SJCRH30 (cell line): ENCODE data around the gene SMARCA5. TPM values are rescaled to one million over a fixed set of nuclear protein-coding genes. Genes with fewer than 3 reads are reported as not detected.

ENCODE experiments used
- DNase-seq, 2 experiments: peaks; one replicate each; pipeline ENCODE4 v3.0.0-alpha.2; 2015 to 2020
- H3K27ac ChIP-seq: fragments of 250-450 bp; sonication (Bioruptor Pico); 2 replicates; pipeline ENCODE4 v1.5.1; 2020; ENCODE audit warnings: mild to moderate bottlenecking, moderate library complexity
- H3K27me3 ChIP-seq: fragments of 250-450 bp; sonication (Bioruptor Pico); 2 replicates; pipeline ENCODE4 v1.5.1; 2020; ENCODE audit warnings: mild to moderate bottlenecking, moderate library complexity
- H3K36me3 ChIP-seq: fragments of 250-450 bp; sonication (Bioruptor Pico); 2 replicates; pipeline ENCODE4 v1.5.1; 2020; ENCODE audit warnings: mild to moderate bottlenecking, moderate library complexity
- H3K4me1 ChIP-seq: fragments of 250-450 bp; sonication (Bioruptor Pico); 2 replicates; pipeline ENCODE4 v1.5.1; 2020; ENCODE audit warnings: mild to moderate bottlenecking, moderate library complexity
- H3K4me3 ChIP-seq: fragments of 250-450 bp; sonication (Bioruptor Pico); 2 replicates; pipeline ENCODE4 v1.5.1; 2020; ENCODE audit warnings: mild to moderate bottlenecking, moderate library complexity
- H3K9me3 ChIP-seq: fragments of 250-450 bp; sonication (Bioruptor Pico); replicated peaks from 2 replicates; pipeline ENCODE4 v1.5.1; 2020; ENCODE audit warnings: mild to moderate bottlenecking, moderate library complexity
- total RNA-seq: library from RNA; depleted of rRNA; stranded (reverse); fragments of >200 nt; shearing (Covaris generic); gene quantifications from 2 replicates; pipeline ENCODE4 v1.2.3, GENCODE V29; 2014; rRNA removed

SMARCA5 gene, protein sequence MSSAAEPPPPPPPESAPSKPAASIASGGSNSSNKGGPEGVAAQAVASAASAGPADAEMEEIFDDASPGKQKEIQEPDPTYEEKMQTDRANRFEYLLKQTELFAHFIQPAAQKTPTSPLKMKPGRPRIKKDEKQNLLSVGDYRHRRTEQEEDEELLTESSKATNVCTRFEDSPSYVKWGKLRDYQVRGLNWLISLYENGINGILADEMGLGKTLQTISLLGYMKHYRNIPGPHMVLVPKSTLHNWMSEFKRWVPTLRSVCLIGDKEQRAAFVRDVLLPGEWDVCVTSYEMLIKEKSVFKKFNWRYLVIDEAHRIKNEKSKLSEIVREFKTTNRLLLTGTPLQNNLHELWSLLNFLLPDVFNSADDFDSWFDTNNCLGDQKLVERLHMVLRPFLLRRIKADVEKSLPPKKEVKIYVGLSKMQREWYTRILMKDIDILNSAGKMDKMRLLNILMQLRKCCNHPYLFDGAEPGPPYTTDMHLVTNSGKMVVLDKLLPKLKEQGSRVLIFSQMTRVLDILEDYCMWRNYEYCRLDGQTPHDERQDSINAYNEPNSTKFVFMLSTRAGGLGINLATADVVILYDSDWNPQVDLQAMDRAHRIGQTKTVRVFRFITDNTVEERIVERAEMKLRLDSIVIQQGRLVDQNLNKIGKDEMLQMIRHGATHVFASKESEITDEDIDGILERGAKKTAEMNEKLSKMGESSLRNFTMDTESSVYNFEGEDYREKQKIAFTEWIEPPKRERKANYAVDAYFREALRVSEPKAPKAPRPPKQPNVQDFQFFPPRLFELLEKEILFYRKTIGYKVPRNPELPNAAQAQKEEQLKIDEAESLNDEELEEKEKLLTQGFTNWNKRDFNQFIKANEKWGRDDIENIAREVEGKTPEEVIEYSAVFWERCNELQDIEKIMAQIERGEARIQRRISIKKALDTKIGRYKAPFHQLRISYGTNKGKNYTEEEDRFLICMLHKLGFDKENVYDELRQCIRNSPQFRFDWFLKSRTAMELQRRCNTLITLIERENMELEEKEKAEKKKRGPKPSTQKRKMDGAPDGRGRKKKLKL
- 97.3 and 117 TPM in 2 replicates for total RNA-seq

DNA sequence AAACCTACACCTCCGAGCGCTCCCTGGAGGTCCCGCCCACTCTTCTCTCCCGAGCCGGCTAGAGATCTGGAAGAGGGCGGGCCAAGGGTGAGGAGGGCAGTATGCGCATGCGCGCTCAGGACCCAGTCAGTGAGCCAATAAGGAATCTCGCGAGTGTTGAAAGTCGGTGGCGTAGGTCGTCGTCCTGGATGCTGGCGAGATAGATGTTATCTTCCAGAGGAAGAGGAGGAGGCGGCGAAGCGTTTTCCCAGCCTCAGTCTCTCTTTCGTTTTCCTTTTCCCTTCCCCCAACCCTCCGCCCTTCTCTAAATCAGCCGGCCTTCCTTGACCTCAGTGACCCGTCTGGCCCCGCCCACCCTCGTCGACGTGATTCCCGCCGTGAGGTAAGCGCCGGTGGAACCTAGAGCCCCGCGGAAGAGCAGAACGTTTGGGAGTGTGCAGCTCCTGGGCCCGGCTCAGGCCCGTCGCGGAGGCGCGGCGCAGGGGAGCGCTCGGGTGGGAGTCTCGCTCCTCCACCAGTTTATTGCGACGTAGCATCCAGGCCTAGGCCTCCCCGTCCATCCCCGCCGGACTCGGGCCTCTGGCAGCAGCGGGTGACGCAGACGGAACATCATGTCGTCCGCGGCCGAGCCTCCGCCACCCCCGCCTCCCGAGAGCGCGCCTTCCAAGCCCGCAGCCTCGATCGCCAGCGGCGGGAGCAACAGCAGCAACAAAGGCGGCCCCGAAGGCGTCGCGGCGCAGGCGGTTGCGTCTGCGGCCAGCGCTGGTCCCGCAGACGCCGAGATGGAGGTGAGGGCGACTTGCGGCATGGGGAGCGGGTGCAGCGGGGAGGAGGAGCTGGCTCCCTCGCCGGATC, at the start of gene SMARCA5:
TSS of gene SMARCA5 (plus strand) at position 389 of the 855 bp plus-strand sequence. CDS start at position 612, 223 bp downstream.
- H3K4me1 ChIP-seq = peaks cover 8% of the 10 kb centered on the region; the same call in 1 of the 2 replicates
- no peaks in the 10 kb centered on the region for H3K9me3 ChIP-seq
- peak; percentile 96 to 99 for DNase-seq
- no peaks in the 10 kb centered on the region for H3K27me3 ChIP-seq
- peaks cover 21% of the 10 kb centered on the region for H3K36me3 ChIP-seq
- peak within 1 kb of the TSS; percentile 92 for H3K4me3 ChIP-seq
- H3K27ac ChIP-seq = peak within 1 kb of the TSS; percentile 90

GRCh38 chr4:143473334-143474126, 40.0 kb upstream of the SMARCA5 start:
- H3K27me3 ChIP-seq = no peaks in the 10 kb centered on the region
- H3K4me3 ChIP-seq = no peak overlapping the region
- no peaks in the 10 kb centered on the region for H3K4me1 ChIP-seq
- H3K9me3 ChIP-seq = no peaks in the 10 kb centered on the region
- no peak overlapping the region for H3K27ac ChIP-seq
- no peaks in the 10 kb centered on the region for H3K36me3 ChIP-seq
- no peak for DNase-seq

DNA sequence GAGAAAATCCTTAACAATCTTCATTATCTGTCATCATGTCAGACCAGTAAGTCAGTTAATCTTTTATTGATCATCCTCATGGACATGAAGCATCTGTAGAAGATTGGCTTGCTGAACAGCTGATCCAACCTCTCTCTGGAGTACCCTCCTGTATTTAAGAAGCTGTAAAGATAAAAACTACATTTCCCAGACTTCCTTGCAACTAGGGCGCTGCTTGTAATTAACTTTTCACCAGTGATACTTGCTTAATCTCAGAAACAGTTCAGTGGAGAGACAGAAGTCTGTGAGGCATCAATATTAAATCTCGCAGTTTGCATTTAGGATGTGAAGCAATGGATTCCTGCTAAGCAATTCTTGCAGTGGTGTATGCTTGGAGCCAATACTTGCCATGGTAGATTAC, 36.0 kb upstream of the SMARCA5 start:
- DNase-seq = no peak
- Histone ChIP-seq H3K4me1 (no peaks in the 10 kb centered on the region), H3K9me3 (no peaks in the 10 kb centered on the region), H3K27me3 (no peaks in the 10 kb centered on the region), H3K27ac (no peak overlapping the region), H3K4me3 (no peak overlapping the region), H3K36me3 (no peaks in the 10 kb centered on the region)

DNA sequence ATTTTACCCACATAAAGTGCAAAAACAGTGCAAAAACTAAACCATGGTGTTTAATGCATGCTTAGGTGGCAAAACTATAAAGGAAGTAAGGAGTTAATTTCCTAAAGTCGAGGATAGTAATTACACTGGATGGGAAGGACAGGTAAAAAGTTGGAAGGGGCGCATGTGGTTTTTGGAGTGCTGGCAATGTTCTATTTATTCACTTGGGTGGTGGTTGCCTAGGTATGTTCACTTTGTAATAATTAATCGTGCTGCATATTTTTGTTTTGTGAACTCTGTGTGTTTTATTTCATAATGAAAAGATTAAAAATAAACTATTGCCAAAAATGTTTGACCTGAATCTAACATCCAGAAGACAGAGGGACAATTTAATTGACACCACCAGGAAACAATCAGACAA, 32.1 kb upstream of the SMARCA5 start:
- DNase-seq = no peak
- Histone ChIP-seq H3K27ac (no peak overlapping the region), H3K36me3 (no peaks in the 10 kb centered on the region)

GRCh38 chr4:143482840-143483239, 30.7 kb upstream of the SMARCA5 start:
- peak; percentile 6 to 46 for DNase-seq

More for the DNA sequence above, 32.1 kb upstream of the SMARCA5 start:
- Histone ChIP-seq H3K9me3 (no peaks in the 10 kb centered on the region), H3K4me1 (no peaks in the 10 kb centered on the region), H3K4me3 (no peak overlapping the region), H3K27me3 (no peaks in the 10 kb centered on the region)

DNA sequence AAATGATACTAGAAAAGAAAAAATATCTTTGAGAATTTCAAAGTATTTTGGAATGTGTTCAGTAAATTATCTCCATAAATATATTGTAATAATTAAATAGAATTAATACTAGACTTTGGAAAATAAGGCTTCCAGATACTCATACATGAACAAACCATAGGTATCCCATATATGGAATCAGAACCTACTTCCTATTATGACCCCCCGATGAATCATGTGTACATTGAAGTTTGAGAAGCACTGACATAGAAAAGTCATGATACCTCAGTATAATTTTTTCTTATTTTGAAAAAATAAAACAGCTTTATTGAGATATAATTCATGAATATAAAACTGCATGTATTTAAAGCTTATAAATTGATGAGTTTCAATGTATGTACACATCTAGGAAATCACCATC, 27.2 kb upstream of the SMARCA5 start:
- DNase-seq = no peak
- Histone ChIP-seq H3K27me3 (no peaks in the 10 kb centered on the region), H3K27ac (no peak overlapping the region), H3K4me3 (no peak overlapping the region), H3K4me1 (no peaks in the 10 kb centered on the region), H3K36me3 (no peaks in the 10 kb centered on the region), H3K9me3 (no peaks in the 10 kb centered on the region)

More at GRCh38 chr4:143482840-143483239, 30.7 kb upstream of the SMARCA5 start:
- Histone ChIP-seq H3K9me3 (no peaks in the 10 kb centered on the region), H3K4me3 (no peak overlapping the region), H3K36me3 (no peaks in the 10 kb centered on the region), H3K27me3 (no peaks in the 10 kb centered on the region), H3K4me1 (no peaks in the 10 kb centered on the region), H3K27ac (no peak overlapping the region)

GRCh38 chr4:143488687-143489086, 24.8 kb upstream of the SMARCA5 start:
- Histone ChIP-seq H3K9me3 (no peaks in the 10 kb centered on the region), H3K27ac (no peak overlapping the region), H3K36me3 (no peaks in the 10 kb centered on the region), H3K27me3 (no peaks in the 10 kb centered on the region), H3K4me3 (no peak overlapping the region), H3K4me1 (no peaks in the 10 kb centered on the region)
- DNase-seq = no peak

GRCh38 chr4:143489106-143489505, 24.4 kb upstream of the SMARCA5 start:
- no peak overlapping the region for H3K4me3 ChIP-seq

GRCh38 chr4:143498021-143498420, 15.5 kb upstream of the SMARCA5 start:
- H3K4me3 ChIP-seq = no peak overlapping the region
- no peaks in the 10 kb centered on the region for H3K9me3 ChIP-seq
- no peaks in the 10 kb centered on the region for H3K36me3 ChIP-seq
- no peaks in the 10 kb centered on the region for H3K27me3 ChIP-seq
- H3K4me1 ChIP-seq = no peaks in the 10 kb centered on the region
- no peak overlapping the region for H3K27ac ChIP-seq
- no peak for DNase-seq

More at GRCh38 chr4:143489106-143489505, 24.4 kb upstream of the SMARCA5 start:
- no peaks in the 10 kb centered on the region for H3K36me3 ChIP-seq
- H3K4me1 ChIP-seq = no peaks in the 10 kb centered on the region
- H3K27ac ChIP-seq = no peak overlapping the region
- DNase-seq = no peak
- no peaks in the 10 kb centered on the region for H3K9me3 ChIP-seq
- no peaks in the 10 kb centered on the region for H3K27me3 ChIP-seq

DNA sequence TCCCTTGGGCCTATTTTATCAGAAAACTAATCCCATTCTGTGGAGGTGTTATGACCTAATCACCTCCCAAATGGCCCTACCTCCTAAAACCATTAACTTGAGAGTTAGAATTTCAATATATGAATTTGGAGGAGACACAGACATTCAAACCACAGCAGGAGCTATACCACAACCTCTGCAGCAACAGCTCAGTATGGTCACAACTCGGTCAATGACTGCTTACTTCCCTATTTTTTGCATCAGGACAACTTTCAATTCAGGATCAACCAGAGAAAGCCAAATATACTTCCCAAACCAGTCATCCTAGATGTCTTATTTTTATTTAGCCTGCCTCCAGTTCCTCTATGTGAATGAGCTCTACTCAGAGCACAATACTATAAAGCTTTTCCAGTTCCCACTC, 11.3 kb upstream of the SMARCA5 start:
- DNase-seq = no peak
- Histone ChIP-seq H3K27me3 (no peaks in the 10 kb centered on the region), H3K9me3 (no peaks in the 10 kb centered on the region), H3K4me1 (no peaks in the 10 kb centered on the region), H3K27ac (no peak overlapping the region), H3K36me3 (no peaks in the 10 kb centered on the region), H3K4me3 (no peak overlapping the region)

DNA sequence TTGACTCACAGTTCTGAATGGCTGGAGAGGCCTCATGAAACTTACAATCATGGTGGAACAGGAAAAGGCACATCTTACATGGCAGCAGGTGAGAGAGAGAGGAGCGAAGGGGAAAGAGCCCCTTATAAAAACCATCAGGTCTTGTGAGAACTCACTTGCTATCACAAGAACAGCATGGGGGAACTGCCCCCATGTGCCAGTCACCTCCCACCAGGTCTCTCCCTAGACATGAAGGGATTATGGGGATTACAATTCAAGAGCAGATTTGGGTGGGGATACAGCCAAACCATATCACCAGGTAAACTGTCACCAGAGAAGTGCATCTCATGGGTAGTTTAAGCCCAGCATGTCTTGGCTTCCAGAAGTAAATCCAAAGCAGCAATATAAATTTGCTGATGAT, 7.5 kb upstream of the SMARCA5 start:
- no peak for DNase-seq
- Histone ChIP-seq H3K9me3 (no peaks in the 10 kb centered on the region), H3K4me3 (no peak overlapping the region), H3K4me1 (no peaks in the 10 kb centered on the region), H3K36me3 (no peaks in the 10 kb centered on the region), H3K27me3 (no peaks in the 10 kb centered on the region), H3K27ac (no peak overlapping the region)

- H3K4me3 ChIP-seq = no peak overlapping the region
- H3K9me3 ChIP-seq = no peaks in the 10 kb centered on the region
- H3K36me3 ChIP-seq = peaks cover 5% of the 10 kb centered on the region
- H3K4me1 ChIP-seq = 0 out of 2 replicates have a peak, but pooled peaks cover 5% of the 10 kb centered on the region
- H3K27ac ChIP-seq = no peak overlapping the region
- no peaks in the 10 kb centered on the region for H3K27me3 ChIP-seq
- DNase-seq = no peak
These were observed 1.6 kb upstream of the SMARCA5 start for GRCh38 chr4:143511906-143512305.

DNA sequence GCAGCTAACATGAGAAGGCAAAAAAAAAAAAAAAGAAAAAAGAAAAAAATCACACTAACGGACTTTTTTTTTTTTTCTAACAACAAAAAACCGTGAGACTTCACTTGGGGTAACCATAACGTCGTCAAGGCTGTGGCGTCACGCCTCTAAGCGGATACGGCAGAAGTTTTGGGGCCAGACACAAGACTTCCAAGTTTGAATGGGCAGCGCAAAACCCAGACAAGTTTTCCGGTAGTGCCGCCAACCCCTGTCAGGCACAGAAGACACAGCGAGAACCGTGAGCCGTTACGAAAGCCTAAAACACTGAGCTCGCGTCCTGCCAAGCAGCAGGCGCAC, 556 bp upstream of the SMARCA5 start:
- Histone ChIP-seq H3K27ac (peak overlapping the region; percentile 90), H3K27me3 (no peaks in the 10 kb centered on the region), H3K4me3 (peak overlapping the region; percentile 92), H3K9me3 (no peaks in the 10 kb centered on the region), H3K36me3 (peaks cover 15% of the 10 kb centered on the region), H3K4me1 (peaks cover 5% of the 10 kb centered on the region; the same call in 1 of the 2 replicates)
- DNase-seq = no peak
